ENCODE measurements around the gene FKBP8.
"Not testable (repeated sequence)": the region's sequence is repeated elsewhere in the genome, so short reads cannot be mapped to it uniquely, and the experiment has no call there.

Gene FKBP8

DNA sequence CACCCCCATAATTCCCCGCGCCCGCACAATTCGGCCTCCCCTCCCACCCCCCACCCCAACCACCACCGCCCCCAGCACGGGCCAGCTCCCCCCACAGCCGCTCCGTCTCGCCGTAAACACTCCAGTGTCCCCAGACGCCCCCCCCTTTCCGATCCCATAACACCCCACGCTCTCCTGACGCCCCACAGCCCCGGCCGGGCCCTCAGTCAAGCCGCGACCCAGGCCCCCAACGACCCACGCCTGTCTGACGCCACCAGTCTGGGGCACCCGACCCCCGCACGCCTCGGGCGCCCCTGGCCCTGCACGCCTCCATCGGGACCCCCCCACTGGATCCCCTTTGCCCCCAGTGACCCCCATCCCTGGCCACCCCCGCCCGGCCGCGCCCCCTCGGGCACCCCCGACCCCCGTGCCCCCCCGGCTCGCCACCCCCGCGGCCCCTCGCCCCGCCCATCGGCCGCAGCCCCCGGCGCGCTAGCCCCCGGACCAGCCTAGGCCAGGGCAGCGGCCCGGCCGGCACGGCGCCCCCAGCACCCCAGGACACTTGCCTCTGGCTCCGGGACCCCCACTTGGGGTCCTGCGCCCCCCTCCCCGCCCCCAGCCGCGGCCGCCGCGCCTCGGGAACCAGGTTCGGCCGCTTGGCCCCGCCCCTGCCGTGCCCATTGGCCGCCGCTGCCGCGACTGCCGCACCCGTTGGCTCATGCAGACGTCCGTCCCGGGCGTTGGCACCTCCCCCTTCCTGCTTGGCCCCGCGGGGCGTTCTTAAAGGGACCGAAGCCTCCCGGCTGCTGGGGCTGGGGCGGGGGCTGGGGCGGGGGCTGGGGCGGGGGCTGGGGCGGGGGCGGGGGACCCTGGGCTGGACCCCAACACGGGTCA is at the start of gene FKBP8:
TSS of gene FKBP8 (minus strand) at position 633 of the 873 bp plus-strand sequence. CDS start 1,603 bp downstream, outside the sequence.
- DNase-seq (ENCODE audit: low read depth in 1 of 2, low spot score in 1 of 2): peak; percentile 88 to 89

DNA sequence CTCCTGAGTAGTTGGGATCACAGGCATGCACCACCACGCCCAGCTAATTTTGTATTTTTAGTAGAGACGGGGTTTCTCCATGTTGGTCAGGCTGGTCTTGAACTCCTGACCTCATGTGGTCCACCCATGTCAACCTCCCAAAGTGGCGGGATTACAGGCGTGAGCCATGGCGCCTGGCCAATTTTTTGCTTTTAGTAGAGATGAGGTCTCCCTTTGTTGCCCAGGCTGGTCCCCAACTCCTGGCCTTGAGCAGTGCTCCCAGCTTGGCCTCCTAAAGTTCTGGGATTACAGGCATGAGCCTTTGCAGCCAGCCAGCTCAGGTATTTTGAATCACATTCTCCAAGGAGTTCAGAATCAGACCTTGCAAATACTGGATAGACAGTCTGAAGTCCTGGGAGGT is 49.4 kb upstream of the FKBP8 start:
- DNase-seq (ENCODE audit: low read depth in 1 of 2, low spot score in 1 of 2): not testable (repeated sequence)

GRCh38 chr19:18591735-18592385 is 48.5 kb upstream of the FKBP8 start:
- no peak for DNase-seq (ENCODE audit: low read depth in 1 of 2, low spot score in 1 of 2)

DNA sequence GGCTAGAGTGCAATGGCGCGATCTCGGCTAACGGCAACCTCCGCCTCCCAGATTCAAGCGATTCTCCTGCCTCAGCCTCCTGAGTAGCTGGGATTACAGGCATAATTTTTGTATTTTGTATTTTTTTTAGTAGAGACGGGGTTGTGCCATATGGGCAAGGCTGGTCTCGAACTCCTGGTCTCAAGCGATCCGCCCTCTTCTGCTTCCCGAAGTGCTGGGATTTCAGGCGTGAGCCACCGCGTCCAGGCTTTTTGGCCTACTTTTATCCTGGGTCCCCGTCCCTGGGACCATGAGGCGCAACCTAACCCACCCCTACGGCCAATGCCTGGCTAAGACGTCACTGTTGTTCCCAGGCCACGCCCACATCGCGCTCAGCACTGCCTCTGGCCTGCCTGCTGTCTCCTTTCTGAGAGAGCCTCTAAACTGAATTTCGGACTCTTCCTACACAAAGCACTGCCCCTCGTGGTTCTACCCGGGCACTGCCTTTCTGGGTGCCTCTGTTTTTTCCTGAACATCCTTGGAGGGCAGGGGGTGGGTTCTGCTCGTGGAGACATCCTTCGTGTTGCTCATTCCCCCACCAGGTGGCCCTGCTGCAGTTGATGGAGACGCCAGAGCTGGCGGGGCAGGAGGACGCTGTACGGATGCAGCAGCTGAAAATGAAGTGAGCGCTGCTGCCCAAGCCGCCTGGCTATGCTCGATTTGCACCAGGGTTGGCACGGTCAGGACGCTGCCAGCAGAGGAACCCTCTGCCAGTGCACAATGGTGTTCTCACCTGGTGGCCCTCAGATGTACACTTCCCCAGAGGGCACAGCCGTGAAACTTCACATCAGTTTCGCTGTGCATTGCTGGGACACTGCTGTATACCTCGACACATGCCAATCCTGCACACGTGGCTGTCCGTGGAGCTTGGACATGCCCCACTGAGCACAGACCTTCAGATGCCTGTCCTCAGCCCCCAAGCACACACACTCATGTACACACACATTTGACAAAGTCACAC is 47.2 kb upstream of the FKBP8 start:
- DNase-seq (ENCODE audit: low read depth in 1 of 2, low spot score in 1 of 2): no peak

- peak in 1 of 2 donors; percentile 51 for DNase-seq (ENCODE audit: low read depth in 1 of 2, low spot score in 1 of 2)
Observed at GRCh38 chr19:18589380-18590272, 46.3 kb upstream of the FKBP8 start.

DNA sequence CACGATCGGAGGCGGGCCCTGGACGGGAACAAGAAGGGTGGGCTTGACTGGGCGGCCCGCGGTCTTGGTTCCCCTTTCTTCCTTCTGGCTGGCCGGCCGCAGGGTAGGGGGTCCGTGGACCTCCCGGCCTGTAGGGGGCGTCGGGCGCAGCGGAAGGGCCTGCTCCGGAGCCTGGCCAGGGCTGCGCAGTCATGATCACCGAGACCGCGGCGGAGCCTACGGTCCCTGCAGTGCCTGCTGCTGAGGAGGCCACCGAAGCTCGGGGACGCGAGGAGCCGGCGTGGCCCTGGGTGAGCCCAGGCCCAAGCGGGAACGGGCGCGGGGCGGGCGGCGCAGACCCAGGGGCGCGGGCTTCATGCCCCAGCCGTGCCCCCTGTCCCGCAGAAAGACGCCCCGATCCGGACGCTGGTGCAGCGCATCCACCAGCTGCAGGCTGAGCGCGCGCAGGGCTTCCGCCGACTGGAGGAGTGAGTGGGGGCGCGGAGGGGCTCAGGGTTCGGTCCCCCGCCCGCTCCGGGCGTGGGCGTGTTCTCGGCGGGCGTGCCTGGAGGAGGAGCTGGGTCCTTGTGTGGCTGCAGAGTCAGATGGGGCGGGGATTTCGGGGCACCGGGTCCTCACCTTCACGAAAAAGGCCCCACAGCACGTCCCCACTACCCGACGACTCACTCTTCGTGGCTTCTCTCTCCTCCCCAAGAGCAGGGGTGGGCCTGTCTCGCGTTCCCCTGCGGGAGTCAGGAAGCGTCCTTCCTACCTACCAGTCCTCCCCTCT is 45.4 kb upstream of the FKBP8 start, which contains the start of gene REX1BD:
TSS of gene REX1BD (plus strand) at position 188 of the 769 bp plus-strand sequence. CDS start at position 192, 4 bp downstream.
- peak; percentile 73 to 83 for DNase-seq (ENCODE audit: low read depth in 1 of 2, low spot score in 1 of 2)

DNA sequence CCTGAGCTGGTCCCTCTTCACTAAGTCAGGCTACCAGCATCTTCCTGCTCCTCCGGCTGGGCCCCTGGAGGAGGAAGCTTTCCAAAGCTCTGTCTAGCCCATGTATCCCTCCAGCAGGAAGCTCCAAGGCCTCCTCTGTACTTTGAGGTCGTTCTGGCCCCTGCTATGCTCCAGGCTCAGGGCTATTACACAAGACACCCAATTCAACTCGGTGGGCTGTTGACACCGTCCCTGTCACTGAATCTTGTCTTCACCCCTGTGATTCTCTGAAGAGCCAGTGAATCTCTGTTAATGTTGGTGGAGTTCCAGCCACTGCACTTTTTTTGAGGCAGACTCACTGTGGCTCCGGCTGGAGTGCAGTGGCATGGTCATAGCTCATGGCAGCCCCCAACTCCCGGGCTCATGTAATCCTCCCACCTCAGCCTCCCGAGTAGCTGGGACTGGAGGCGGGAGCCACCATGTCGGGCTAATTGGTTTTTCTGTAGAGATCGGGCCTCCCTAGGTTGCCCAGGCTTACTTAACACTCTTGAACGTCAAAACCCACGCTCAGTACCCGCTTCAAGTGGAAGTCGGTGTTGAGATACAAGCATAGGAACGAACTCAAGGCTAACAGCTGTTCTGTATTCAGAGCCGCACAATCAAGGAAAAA is 44.7 kb upstream of the FKBP8 start:
- DNase-seq (ENCODE audit: low read depth in 1 of 2, low spot score in 1 of 2): no peak

DNA sequence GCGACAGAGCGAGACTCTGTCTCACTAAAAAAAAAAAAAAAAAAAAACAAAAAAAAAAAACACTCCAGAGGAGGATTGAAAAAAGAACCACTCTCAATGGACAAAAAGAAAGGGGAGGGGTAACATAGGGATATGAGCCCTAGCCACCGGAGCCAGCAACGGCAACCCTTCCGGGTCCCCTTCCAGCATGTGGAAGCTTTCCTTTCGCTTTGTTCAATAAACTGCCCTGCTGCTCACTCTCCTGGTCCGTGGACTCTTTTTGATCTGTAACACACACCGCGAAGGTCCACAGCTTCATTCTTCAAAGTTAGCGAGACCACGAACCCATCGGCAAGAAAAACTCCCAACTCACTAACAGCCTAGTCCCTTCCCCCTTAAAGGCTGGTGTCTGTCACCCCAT is 44.2 kb upstream of the FKBP8 start:
- no peak for DNase-seq (ENCODE audit: low read depth in 1 of 2, low spot score in 1 of 2)

DNA sequence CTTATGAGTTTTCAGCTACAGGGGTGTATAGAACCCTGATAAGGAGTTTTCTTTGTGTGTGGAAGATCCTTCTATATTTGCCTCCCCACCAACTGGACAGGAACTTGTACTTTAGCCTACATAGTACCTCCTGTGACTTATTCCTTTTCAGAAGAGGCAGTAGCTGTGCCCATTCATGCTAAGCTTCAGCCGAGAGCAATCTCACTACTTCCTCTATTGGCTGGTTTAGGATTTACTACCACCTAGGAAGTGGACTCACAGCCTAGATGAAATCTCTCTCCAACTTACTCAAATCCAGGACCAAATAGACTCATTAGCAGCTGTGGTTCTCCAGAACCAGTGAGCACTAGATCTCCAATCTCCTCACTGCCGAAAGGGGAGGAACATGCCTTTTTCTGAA is 42.9 kb upstream of the FKBP8 start:
- DNase-seq (ENCODE audit: low read depth in 1 of 2, low spot score in 1 of 2): no peak

- DNase-seq (ENCODE audit: low read depth in 1 of 2, low spot score in 1 of 2): no peak
Observed at GRCh38 chr19:18580311-18580710, 36.9 kb upstream of the FKBP8 start.

- DNase-seq (ENCODE audit: low read depth in 1 of 2, low spot score in 1 of 2): no peak
Observed at GRCh38 chr19:18577365-18577914, 34.1 kb upstream of the FKBP8 start.

- no peak for DNase-seq (ENCODE audit: low read depth in 1 of 2, low spot score in 1 of 2)
Observed at GRCh38 chr19:18576383-18576782, 33.0 kb upstream of the FKBP8 start.

GRCh38 chr19:18574691-18575291 is 31.4 kb upstream of the FKBP8 start:
- DNase-seq (ENCODE audit: low read depth in 1 of 2, low spot score in 1 of 2): no peak

DNA sequence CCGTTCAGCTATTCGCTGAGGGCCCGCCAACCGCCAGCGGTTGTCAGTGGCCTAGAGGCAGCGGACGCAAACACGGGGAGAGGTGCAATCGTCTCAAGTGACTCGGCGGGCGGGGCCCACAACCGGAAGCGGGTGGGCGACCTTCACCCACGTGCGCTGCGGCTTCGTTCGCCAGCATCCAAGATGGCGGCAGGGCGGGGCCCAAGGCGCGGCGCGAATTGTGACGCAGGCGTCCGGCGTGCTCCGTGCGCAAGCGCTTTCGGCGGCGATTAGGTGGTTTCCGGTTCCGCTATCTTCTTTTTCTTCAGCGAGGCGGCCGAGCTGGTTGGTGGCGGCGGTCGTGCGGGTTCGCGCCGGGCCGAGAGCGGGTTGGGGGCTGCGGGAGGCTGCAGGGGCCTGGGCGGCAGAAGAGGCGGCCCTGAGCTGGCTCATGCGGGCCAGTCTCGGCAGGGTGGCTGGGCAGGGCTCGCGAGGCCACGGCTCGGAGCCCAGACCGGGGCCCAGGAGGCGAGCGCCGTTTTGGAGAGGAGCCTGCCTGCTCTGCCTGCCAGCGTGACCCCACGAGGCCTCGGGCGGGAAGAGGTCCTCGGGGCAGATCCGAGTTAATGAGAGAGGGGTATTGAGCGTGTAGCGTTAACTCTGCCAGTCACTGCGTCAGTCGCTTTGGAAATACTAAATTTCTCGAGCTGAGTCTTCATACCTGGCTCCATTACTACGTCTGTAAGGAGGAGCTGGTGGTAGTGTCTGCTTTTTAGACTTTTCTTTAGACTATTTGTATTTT is 28.4 kb upstream of the FKBP8 start, which contains the start of gene UBA52:
TSS of gene UBA52 (plus strand) at position 294 of the 781 bp plus-strand sequence. CDS start 1,444 bp downstream, outside the sequence.
- DNase-seq (ENCODE audit: low read depth in 1 of 2, low spot score in 1 of 2): peak; percentile 98 to 99

DNA sequence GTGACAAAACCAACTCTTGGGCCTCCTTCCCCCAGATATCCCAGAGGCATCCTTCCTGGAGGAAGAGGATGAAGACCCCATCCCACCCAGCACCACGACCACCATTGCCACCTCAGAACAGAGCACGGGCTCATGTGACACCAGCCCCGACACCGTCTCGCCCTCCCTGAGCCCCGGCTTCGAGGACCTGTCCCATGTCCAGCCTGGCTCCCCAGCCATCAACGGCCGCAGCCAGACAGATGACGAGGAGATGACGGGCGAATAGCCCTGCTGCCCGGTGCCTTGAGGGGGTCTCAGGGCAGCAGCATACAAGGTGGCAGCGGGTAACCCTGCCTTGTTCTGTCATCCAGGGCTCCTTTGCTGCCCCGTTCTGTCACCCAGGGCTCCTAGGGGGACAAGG is 25.0 kb upstream of the FKBP8 start:
- no peak for DNase-seq (ENCODE audit: low read depth in 1 of 2, low spot score in 1 of 2)

- no peak for DNase-seq (ENCODE audit: low read depth in 1 of 2, low spot score in 1 of 2)
Observed at GRCh38 chr19:18566953-18567352, 23.6 kb upstream of the FKBP8 start.

DNA sequence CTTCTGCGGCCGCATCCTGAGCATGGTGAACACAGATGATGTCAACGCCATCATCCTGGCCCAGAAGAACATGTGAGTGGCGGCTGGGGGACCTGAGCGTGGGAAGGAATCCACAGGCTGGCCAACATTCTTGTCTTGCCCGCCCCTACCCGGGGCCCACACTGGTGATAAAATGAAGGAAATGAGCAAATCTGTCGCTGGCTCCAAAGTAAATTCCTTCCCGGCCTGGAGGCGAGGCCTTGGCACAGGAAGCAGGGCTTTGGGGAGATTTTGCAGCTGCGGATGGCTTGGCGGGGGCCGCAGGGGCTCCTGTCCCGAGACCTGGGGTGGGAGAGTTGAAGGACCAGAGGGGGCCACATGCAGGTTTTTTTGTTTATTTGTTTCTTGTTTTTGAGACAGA is 18.7 kb upstream of the FKBP8 start:
- no peak for DNase-seq (ENCODE audit: low read depth in 1 of 2, low spot score in 1 of 2)

Measured in activated CD4-positive, alpha-beta T cell treated with anti-CD3 and anti-CD28 coated beads, Interleukin-2, amount 50 U/mL, for 24 hours (primary cell).